ENCODE measurements around the gene ANKS1B. TPM values are rescaled to one million over a fixed set of nuclear protein-coding genes. Genes with fewer than 3 reads are reported as not detected.

The ANKS1B gene
- total RNA-seq, 1 experiment from 2014 or later, result 9.7 TPM

DNA sequence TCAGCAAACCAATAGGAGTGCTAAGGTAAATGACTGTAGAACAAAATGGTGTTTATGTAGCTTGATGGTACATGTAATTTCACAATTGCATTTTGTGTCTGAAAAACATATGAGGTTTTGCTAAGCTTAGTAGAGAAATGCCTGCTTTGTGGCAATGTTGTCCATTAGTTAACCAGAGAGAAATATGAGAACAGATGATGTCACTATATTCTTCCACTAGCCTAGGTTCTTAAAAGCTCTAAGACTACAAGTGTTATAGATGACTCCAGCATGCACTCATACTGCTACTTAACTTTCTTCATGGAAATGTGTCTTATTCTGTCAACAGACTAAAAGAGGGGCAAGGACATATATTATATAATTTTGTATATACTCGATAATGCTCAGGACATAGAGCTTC, 1030.2 kb downstream of the ANKS1B start:
- no peaks in the 10 kb centered on the region for H3K9me3 ChIP-seq (ENCODE audit: control insufficient read depth, insufficient read depth, low read depth, low read length)
- no TSS peak for BruUV-seq (replicated peaks)
- ATAC-seq (no peak), DNase-seq (ENCODE audit: low read depth, low spot score) (no peak)
- no peak overlapping the region for H3K4me3 ChIP-seq (ENCODE audit: low read depth in 2 of 2, low read length in 2 of 2)
- no peaks in the 10 kb centered on the region for H3K36me3 ChIP-seq (ENCODE audit: control insufficient read depth, insufficient read depth, low read length)
- ChIA-PET POLR2A (no interaction called here), CTCF (no interaction called here)
- TF ChIP-seq POLR2AphosphoS5 (IDR thresholded peaks at IDR 0.05; ENCODE audit: low read depth, low read length) (no peak), SIN3A (IDR thresholded peaks at IDR 0.05; ENCODE audit: borderline replicate concordance, insufficient read depth, low read depth, low read length) (no peak), TCF7L2 (IDR thresholded peaks at IDR 0.05; ENCODE audit: low read depth, low read length) (no peak)
- TF ChIP-seq, protein P1, sequence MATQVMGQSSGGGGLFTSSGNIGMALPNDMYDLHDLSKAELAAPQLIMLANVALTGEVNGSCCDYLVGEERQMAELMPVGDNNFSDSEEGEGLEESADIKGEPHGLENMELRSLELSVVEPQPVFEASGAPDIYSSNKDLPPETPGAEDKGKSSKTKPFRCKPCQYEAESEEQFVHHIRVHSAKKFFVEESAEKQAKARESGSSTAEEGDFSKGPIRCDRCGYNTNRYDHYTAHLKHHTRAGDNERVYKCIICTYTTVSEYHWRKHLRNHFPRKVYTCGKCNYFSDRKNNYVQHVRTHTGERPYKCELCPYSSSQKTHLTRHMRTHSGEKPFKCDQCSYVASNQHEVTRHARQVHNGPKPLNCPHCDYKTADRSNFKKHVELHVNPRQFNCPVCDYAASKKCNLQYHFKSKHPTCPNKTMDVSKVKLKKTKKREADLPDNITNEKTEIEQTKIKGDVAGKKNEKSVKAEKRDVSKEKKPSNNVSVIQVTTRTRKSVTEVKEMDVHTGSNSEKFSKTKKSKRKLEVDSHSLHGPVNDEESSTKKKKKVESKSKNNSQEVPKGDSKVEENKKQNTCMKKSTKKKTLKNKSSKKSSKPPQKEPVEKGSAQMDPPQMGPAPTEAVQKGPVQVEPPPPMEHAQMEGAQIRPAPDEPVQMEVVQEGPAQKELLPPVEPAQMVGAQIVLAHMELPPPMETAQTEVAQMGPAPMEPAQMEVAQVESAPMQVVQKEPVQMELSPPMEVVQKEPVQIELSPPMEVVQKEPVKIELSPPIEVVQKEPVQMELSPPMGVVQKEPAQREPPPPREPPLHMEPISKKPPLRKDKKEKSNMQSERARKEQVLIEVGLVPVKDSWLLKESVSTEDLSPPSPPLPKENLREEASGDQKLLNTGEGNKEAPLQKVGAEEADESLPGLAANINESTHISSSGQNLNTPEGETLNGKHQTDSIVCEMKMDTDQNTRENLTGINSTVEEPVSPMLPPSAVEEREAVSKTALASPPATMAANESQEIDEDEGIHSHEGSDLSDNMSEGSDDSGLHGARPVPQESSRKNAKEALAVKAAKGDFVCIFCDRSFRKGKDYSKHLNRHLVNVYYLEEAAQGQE (IDR thresholded peaks at IDR 0.05; ENCODE audit: insufficient read depth in 1 of 2, low read depth in 2 of 2, low read length in 1 of 2), result no peak
- H3K27me3 ChIP-seq (ENCODE audit: control insufficient read depth, insufficient read depth, low read length), result no peaks in the 10 kb centered on the region
- intact Hi-C loops (cut with micrococcal nuclease; ENCODE audit: unreplicated experiment) (no loop called here), in situ Hi-C loops (cut with HindIII; ENCODE audit: low pct_unique_long_range_greater_than_20kb, low sequenced_read_pairs) (no loop called here)
- no peaks in the 10 kb centered on the region for H3K4me1 ChIP-seq (ENCODE audit: control insufficient read depth, insufficient read depth, low read length)
- H3K27ac ChIP-seq (ENCODE audit: low read length), result no peak overlapping the region

DNA sequence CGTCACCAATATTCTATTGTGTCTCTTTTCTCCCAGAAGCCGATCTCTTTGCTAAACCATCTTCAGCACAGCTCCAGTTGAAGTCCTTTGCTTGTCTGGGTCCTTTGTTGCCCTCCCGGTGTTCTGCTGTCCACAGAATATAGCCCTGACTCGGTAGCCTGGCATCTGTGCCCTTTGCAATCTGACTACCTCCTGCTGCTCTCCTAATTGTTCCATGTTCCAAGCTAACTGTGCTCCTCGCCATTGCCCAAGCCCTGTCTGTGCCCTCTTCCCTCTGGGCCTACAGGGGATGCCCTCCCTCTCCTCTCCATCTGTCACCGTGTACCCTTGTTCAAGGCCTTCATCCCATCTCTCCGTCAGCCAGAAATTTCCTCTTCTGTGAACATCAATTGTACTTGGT, 1033.3 kb downstream of the ANKS1B start:
- TF ChIP-seq POLR2AphosphoS5 (IDR thresholded peaks at IDR 0.05; ENCODE audit: low read depth, low read length), result no peak
- TF ChIP-seq, protein P1 (IDR thresholded peaks at IDR 0.05; ENCODE audit: insufficient read depth in 1 of 2, low read depth in 2 of 2, low read length in 1 of 2), result no peak
- no peak for TF ChIP-seq TCF7L2 (IDR thresholded peaks at IDR 0.05; ENCODE audit: low read depth, low read length)
- no peak for TF ChIP-seq SIN3A (IDR thresholded peaks at IDR 0.05; ENCODE audit: borderline replicate concordance, insufficient read depth, low read depth, low read length)
- TF ChIP-seq, protein P2, sequence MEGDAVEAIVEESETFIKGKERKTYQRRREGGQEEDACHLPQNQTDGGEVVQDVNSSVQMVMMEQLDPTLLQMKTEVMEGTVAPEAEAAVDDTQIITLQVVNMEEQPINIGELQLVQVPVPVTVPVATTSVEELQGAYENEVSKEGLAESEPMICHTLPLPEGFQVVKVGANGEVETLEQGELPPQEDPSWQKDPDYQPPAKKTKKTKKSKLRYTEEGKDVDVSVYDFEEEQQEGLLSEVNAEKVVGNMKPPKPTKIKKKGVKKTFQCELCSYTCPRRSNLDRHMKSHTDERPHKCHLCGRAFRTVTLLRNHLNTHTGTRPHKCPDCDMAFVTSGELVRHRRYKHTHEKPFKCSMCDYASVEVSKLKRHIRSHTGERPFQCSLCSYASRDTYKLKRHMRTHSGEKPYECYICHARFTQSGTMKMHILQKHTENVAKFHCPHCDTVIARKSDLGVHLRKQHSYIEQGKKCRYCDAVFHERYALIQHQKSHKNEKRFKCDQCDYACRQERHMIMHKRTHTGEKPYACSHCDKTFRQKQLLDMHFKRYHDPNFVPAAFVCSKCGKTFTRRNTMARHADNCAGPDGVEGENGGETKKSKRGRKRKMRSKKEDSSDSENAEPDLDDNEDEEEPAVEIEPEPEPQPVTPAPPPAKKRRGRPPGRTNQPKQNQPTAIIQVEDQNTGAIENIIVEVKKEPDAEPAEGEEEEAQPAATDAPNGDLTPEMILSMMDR (IDR thresholded peaks at IDR 0.05), result no peak
- CTCF ChIA-PET, result no interaction called here
- H3K4me1 ChIP-seq (ENCODE audit: control insufficient read depth, insufficient read depth, low read length), result no peaks in the 10 kb centered on the region
- BruUV-seq (replicated peaks), result no TSS peak
- ATAC-seq (no peak), DNase-seq (ENCODE audit: low read depth, low spot score) (no peak)
- no peak overlapping the region for H3K27ac ChIP-seq (ENCODE audit: low read length)
- POLR2A ChIA-PET, result no interaction called here
- H3K27me3 ChIP-seq (ENCODE audit: control insufficient read depth, insufficient read depth, low read length), result no peaks in the 10 kb centered on the region
- intact Hi-C loops (cut with micrococcal nuclease; ENCODE audit: unreplicated experiment), result no loop called here
- in situ Hi-C loops (cut with HindIII; ENCODE audit: low pct_unique_long_range_greater_than_20kb, low sequenced_read_pairs), result no loop called here
- H3K9me3 ChIP-seq (ENCODE audit: control insufficient read depth, insufficient read depth, low read depth, low read length), result no peaks in the 10 kb centered on the region
- no peaks in the 10 kb centered on the region for H3K36me3 ChIP-seq (ENCODE audit: control insufficient read depth, insufficient read depth, low read length)
- no peak overlapping the region for H3K4me3 ChIP-seq (ENCODE audit: low read depth in 2 of 2, low read length in 2 of 2)
